HuH-7.5 (cell line): ENCODE measurements around the gene LPP.

ENCODE experiments used
- DNase-seq: peaks from one replicate; pipeline ENCODE4 v3.0.0; 2011; ENCODE audit warnings: low spot score

The LPP gene

GRCh38 chr3:188137051-188137450 lies 16.9 kb upstream of the LPP start:
- DNase-seq = no peak

GRCh38 chr3:188139466-188139865 lies 14.5 kb upstream of the LPP start:
- no peak for DNase-seq

- no peak for DNase-seq
These were observed 7.7 kb upstream of the LPP start for GRCh38 chr3:188146219-188146618.

- DNase-seq = no peak
These were observed 6.2 kb upstream of the LPP start for GRCh38 chr3:188147782-188148181.

- DNase-seq = no peak
These were observed 5.6 kb upstream of the LPP start for GRCh38 chr3:188148318-188148717.

GRCh38 chr3:188149587-188149986 lies 4.4 kb upstream of the LPP start:
- no peak for DNase-seq

GRCh38 chr3:188150982-188151381 lies 3.0 kb upstream of the LPP start:
- DNase-seq = no peak

- no peak for DNase-seq
These were observed 2.5 kb upstream of the LPP start for GRCh38 chr3:188151438-188151837.

GRCh38 chr3:188152660-188153436 lies 1.1 kb upstream of the LPP start:
- no peak for DNase-seq

- peak; percentile 84 for DNase-seq
These were observed 432 bp upstream of the LPP start for GRCh38 chr3:188153437-188154013.

- DNase-seq = no peak
These were observed 1.0 kb downstream of the LPP start for GRCh38 chr3:188154809-188155574.

GRCh38 chr3:188156056-188156455 lies 2.1 kb downstream of the LPP start:
- DNase-seq = no peak

GRCh38 chr3:188157407-188157806 lies 3.5 kb downstream of the LPP start:
- DNase-seq = no peak

GRCh38 chr3:188157971-188158370 lies 4.0 kb downstream of the LPP start:
- peak; percentile 65 for DNase-seq

- DNase-seq = no peak
These were observed 4.9 kb downstream of the LPP start for GRCh38 chr3:188158731-188159310.

GRCh38 chr3:188160751-188161150 lies 6.8 kb downstream of the LPP start:
- DNase-seq = no peak

GRCh38 chr3:188164248-188164687 lies 10.3 kb downstream of the LPP start:
- no peak for DNase-seq

- DNase-seq = no peak
These were observed 11.6 kb downstream of the LPP start for GRCh38 chr3:188165596-188165995.

- DNase-seq = no peak
These were observed 12.5 kb downstream of the LPP start for GRCh38 chr3:188166441-188166840.

- no peak for DNase-seq
These were observed 14.2 kb downstream of the LPP start for GRCh38 chr3:188168186-188168585.

- DNase-seq = no peak
These were observed 14.7 kb downstream of the LPP start for GRCh38 chr3:188168648-188169047.

- no peak for DNase-seq
These were observed 16.0 kb downstream of the LPP start for GRCh38 chr3:188169830-188170455.
